Right lobe of liver (tissue), 6 donors: ENCODE results near the gene RNASE8. TPM values are rescaled to one million over a fixed set of nuclear protein-coding genes. Genes with fewer than 3 reads are reported as not detected.

Experiments used
- ATAC-seq, 4 donors: fragments of 200-7000 bp; cut with Tn5 transposase; one replicate each; pipeline ENCODE4 v1.9.1; 2020; ENCODE audit warnings: mild to moderate bottlenecking in 4 of 4, moderate library complexity in 4 of 4
- DNase-seq, 3 donors: peaks; one replicate each; pipeline ENCODE4 v3.0.0-alpha.2; 2020
- H3K27ac ChIP-seq, 3 donors: fragments of 200-600 bp; one replicate each; pipeline ENCODE4 v1.8.0; 2022
- H3K27me3 ChIP-seq, 2 donors: fragments of 200-600 bp; one replicate each; pipeline ENCODE4 v1.8.0; 2022
- H3K36me3 ChIP-seq, 4 donors: fragments of 200-600 bp; sonication (generic) in 1 of 4; one replicate each; pipeline versions ENCODE4 v1.5.1 to v1.8.0; 2017 to 2022; ENCODE audit warnings: control low read depth in 1 of 4
- H3K4me1 ChIP-seq, 4 donors: fragments of 200-600 bp; sonication (generic) in 1 of 4; one replicate each; pipeline versions ENCODE4 v1.5.1 to v1.8.0; 2017 to 2022; ENCODE audit warnings: control low read depth in 1 of 4
- H3K4me3 ChIP-seq, 3 donors: fragments of 200-600 bp; one replicate each; pipeline ENCODE4 v1.8.0; 2022
- H3K9me3 ChIP-seq, 4 donors: fragments of 200-600 bp; sonication (generic) in 1 of 4; one replicate each; pipeline versions ENCODE4 v1.5.1 to v1.8.0; 2017 to 2022; ENCODE audit warnings: control low read depth in 1 of 4
- CTCF ChIP-seq, 4 donors: fragments of 200-600 bp in 3 of 4; fragments of 450-650 bp in 1 of 4; IDR thresholded peaks; one replicate each; pipeline versions ENCODE4 v1.5.1 to v1.8.0; 2016 to 2022; ENCODE audit warnings: antibody characterized with exemption in 4 of 4, mild to moderate bottlenecking in 2 of 4
- POLR2A ChIP-seq: fragments of 450-650 bp; IDR thresholded peaks from one replicate; pipeline ENCODE4 v1.6.1; 2017; ENCODE audit warnings: antibody characterized with exemption, mild to moderate bottlenecking
- WGBS: methylation state at CpG from one replicate; pipeline ENCODE4 v1.1.6; 2018; ENCODE audit warnings: low coverage, low lambda C conversion rate; ENCODE audit not compliant: insufficient coverage; ENCODE audit errors: missing lambda C conversion rate; 5-methylcytosine and 5-hydroxymethylcytosine counted together
- intact Hi-C, 2 donors: fragments of 100-400 bp; cut with DNase I; formaldehyde crosslinking; loops; one replicate each; pipeline versions ENCODE4 v1.11.2 to v1.14.1; 2022
- total RNA-seq, 6 experiments: library from RNA; depleted of rRNA in 2 of 6; stranded (reverse); fragments of >200 nt in 2 of 6; fragmentation: NEBNext Ultra II Directional in 3 of 6; extraction: Animal tissue kit (Norgen Biotek cat#: 25700) in 3 of 6; gene quantifications; one replicate each; pipeline versions ENCODE4 v1.1.0 to v1.2.4, GENCODE V29; 2016 to 2023
- donor health status: DM: no; HTN: yes; CAD: no.
- donor health status: DM: no; HTN: no; CAD: no.
- donor health status: DM: no; HTN: no; CAD: no.
- donor health status: DM: no; HTN: yes; CAD: no.
- donor health status: DM: no; HTN: yes; CAD: no.

RNASE8 gene
- total RNA-seq, 6 experiments from 2014 or later, result not detected

DNA sequence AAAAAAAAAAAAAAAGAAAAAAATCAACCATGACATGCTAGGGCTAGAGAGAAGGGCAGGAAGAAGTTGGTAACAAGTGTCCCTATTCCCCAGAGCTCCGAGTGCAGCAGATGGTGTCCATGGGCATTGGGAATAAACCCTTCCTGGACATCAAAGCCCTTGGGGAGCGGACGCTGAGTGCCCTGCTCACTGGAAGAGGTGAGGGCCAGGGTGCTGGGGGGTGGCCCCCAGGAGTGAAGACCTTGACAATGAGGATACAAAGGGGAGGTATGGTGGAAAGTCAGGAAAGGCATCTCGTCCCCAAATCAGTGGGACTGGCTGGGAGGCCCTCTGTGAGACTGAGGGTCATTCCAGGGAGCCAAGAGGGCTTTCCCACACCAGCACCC is 29.3 kb downstream of the RNASE8 start:
- 76% methylated on average over 2 of the region's 4 CpGs for WGBS
- TF ChIP-seq CTCF (IDR thresholded peaks at IDR 0.05) (no peak), POLR2A (no peak)
- Histone ChIP-seq H3K4me1 (peaks cover 0 to 25% (median 11%) of the 10 kb centered on the region in 4 donors), H3K27me3 (no peaks in the 10 kb centered on the region), H3K36me3 (peaks cover 0 to 40% (median 21%) of the 10 kb centered on the region in 4 donors), H3K4me3 (no peak overlapping the region), H3K9me3 (no peaks in the 10 kb centered on the region), H3K27ac (no peak overlapping the region)
- intact Hi-C loops, result no loop called here
- DNase-seq (no peak), ATAC-seq (no peak)

- 36% methylated on average over 3 of the region's 19 CpGs for WGBS
- Histone ChIP-seq H3K4me3 (no peak overlapping the region), H3K36me3 (peaks cover 0 to 35% (median 15%) of the 10 kb centered on the region in 4 donors), H3K27ac (no peak overlapping the region), H3K27me3 (no peaks in the 10 kb centered on the region), H3K9me3 (no peaks in the 10 kb centered on the region), H3K4me1 (peaks cover 0 to 25% (median 11%) of the 10 kb centered on the region in 4 donors)
- ATAC-seq, result peak in 2 of 4 donors; percentile 6 to 15
- no peak for DNase-seq
- intact Hi-C loops, result no loop called here
- TF ChIP-seq CTCF (IDR thresholded peaks at IDR 0.05) (no peak), POLR2A (no peak)
Measured at GRCh38 chr14:21087294-21088091, 29.9 kb downstream of the RNASE8 start.

GRCh38 chr14:21088687-21089086 is 31.1 kb downstream of the RNASE8 start:
- H3K27ac ChIP-seq, result no peak overlapping the region
- intact Hi-C loops, result no loop called here
- no peak for ATAC-seq
- no peaks in the 10 kb centered on the region for H3K27me3 ChIP-seq
- H3K4me1 ChIP-seq, result peaks cover 0 to 21% (median 8%) of the 10 kb centered on the region in 4 donors
- H3K4me3 ChIP-seq, result no peak overlapping the region
- WGBS, result 77% methylated on average over 4 of the region's 4 CpGs
- no peak for DNase-seq
- TF ChIP-seq POLR2A (no peak), CTCF (IDR thresholded peaks at IDR 0.05) (no peak)
- H3K36me3 ChIP-seq, result peaks cover 0 to 29% (median 12%) of the 10 kb centered on the region in 4 donors
- no peaks in the 10 kb centered on the region for H3K9me3 ChIP-seq

DNA sequence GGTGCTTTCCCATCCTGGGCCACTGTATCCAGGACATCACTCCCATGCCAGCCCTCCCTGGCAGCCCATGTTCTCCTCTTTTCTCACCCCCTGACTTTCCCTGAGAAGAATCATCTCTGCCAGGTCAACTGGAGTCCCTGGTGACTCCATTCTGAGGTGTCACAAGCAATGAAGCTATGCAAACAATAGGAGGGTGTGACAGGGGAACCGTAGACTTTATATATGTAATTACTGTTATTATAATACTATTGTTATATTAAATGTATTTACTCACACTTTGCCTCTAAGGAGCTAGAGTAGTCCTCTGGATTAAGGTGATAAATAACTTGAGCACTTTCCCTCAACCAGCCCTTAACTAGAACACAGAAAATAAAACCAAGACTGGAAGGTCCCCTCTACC is 31.6 kb downstream of the RNASE8 start:
- TF ChIP-seq POLR2A (no peak), CTCF (IDR thresholded peaks at IDR 0.05) (no peak)
- 60% methylated on average over 1 of the region's 1 CpG for WGBS
- no peak for DNase-seq
- intact Hi-C loops, result no loop called here
- Histone ChIP-seq H3K4me1 (peaks cover 0 to 15% (median 5%) of the 10 kb centered on the region in 4 donors), H3K36me3 (peaks cover 0 to 28% (median 12%) of the 10 kb centered on the region in 4 donors), H3K27me3 (no peaks in the 10 kb centered on the region), H3K9me3 (no peaks in the 10 kb centered on the region), H3K4me3 (no peak overlapping the region), H3K27ac (no peak overlapping the region)
- ATAC-seq, result no peak
